ENCODE data around the gene C11orf98. TPM values are rescaled to one million over a fixed set of nuclear protein-coding genes. Genes with fewer than 3 reads are reported as not detected.
A peak's percentile ranks its signal among the peaks of the same experiment; 100 is the strongest.

C11orf98 gene
- total and polyA plus RNA-seq, 2 of the 13 experiments (the other 11 are each of a cell fraction or from before 2014, with no cell fraction given) = 30.4 to 91.8 TPM

DNA sequence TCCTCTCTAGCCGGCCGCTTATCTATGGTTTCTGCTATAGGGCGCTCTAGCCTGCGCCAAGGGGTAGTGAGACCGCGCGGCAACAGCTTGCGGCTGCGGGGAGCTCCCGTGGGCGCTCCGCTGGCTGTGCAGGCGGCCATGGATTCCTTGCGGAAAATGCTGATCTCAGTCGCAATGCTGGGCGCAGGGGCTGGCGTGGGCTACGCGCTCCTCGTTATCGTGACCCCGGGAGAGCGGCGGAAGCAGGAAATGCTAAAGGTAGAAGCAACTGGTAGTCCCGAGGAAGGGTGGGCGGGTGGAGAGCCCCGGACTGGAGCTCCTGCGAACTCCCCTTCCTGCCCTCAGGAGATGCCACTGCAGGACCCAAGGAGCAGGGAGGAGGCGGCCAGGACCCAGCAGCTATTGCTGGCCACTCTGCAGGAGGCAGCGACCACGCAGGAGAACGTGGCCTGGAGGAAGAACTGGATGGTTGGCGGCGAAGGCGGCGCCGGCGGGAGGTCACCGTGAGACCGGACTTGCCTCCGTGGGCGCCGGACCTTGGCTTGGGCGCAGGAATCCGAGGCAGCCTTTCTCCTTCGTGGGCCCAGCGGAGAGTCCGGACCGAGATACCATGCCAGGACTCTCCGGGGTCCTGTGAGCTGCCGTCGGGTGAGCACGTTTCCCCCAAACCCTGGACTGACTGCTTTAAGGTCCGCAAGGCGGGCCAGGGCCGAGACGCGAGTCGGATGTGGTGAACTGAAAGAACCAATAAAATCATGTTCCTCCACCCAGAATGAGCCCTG lies 6.8 kb upstream of the C11orf98 start, which contains the start of the genes LBHD1 and UQCC3 (continued):
- TF ChIP-seq AGO2 (optimal IDR thresholded peaks at IDR 0.05; ENCODE audit: low read depth, low read length) (peak; percentile 84), NR2C2 (CRISPR knock-in tag; IDR thresholded peaks at IDR 0.05; ENCODE audit: borderline replicate concordance) (peak; percentile 87), GPN1 (CRISPR knock-in tag; IDR thresholded peaks at IDR 0.05; ENCODE audit: borderline replicate concordance) (no peak; the same call in 1 of the 2 replicates), ELF3 (CRISPR knock-in tag; IDR thresholded peaks at IDR 0.05) (no peak), ZNF121 (CRISPR knock-in tag; IDR thresholded peaks at IDR 0.05) (0 out of 2 replicates have a peak, but pooled peaks have one; percentile 28), TCF7 (IDR thresholded peaks at IDR 0.05; ENCODE audit: low read depth) (no peak), SALL1 (CRISPR knock-in tag; IDR thresholded peaks at IDR 0.05) (peak; percentile 78)
- TF ChIP-seq, protein P1, sequence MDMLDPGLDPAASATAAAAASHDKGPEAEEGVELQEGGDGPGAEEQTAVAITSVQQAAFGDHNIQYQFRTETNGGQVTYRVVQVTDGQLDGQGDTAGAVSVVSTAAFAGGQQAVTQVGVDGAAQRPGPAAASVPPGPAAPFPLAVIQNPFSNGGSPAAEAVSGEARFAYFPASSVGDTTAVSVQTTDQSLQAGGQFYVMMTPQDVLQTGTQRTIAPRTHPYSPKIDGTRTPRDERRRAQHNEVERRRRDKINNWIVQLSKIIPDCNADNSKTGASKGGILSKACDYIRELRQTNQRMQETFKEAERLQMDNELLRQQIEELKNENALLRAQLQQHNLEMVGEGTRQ (IDR thresholded peaks at IDR 0.05; ENCODE audit: low read depth, low read length) = no peak
- TF ChIP-seq, protein P1 (CRISPR knock-in tag; IDR thresholded peaks at IDR 0.05; ENCODE audit: borderline replicate concordance) = peak; percentile 22; the same call in 1 of the 2 replicates
- TF ChIP-seq, protein P2, sequence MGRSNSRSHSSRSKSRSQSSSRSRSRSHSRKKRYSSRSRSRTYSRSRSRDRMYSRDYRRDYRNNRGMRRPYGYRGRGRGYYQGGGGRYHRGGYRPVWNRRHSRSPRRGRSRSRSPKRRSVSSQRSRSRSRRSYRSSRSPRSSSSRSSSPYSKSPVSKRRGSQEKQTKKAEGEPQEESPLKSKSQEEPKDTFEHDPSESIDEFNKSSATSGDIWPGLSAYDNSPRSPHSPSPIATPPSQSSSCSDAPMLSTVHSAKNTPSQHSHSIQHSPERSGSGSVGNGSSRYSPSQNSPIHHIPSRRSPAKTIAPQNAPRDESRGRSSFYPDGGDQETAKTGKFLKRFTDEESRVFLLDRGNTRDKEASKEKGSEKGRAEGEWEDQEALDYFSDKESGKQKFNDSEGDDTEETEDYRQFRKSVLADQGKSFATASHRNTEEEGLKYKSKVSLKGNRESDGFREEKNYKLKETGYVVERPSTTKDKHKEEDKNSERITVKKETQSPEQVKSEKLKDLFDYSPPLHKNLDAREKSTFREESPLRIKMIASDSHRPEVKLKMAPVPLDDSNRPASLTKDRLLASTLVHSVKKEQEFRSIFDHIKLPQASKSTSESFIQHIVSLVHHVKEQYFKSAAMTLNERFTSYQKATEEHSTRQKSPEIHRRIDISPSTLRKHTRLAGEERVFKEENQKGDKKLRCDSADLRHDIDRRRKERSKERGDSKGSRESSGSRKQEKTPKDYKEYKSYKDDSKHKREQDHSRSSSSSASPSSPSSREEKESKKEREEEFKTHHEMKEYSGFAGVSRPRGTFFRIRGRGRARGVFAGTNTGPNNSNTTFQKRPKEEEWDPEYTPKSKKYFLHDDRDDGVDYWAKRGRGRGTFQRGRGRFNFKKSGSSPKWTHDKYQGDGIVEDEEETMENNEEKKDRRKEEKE (IDR thresholded peaks at IDR 0.05) = no peak
- TF ChIP-seq, protein P3, sequence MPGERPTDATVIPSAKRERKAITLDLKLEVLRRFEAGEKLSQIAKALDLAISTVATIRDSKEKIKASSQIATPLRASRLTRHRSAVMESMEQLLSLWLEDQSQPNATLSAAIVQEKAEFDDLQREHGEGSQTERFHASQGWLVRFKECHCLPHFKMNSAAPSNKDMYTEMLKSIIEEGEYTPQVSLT (CRISPR knock-in tag; IDR thresholded peaks at IDR 0.05; ENCODE audit: borderline replicate concordance, low read depth) = no peak
- TF ChIP-seq, protein P4, sequence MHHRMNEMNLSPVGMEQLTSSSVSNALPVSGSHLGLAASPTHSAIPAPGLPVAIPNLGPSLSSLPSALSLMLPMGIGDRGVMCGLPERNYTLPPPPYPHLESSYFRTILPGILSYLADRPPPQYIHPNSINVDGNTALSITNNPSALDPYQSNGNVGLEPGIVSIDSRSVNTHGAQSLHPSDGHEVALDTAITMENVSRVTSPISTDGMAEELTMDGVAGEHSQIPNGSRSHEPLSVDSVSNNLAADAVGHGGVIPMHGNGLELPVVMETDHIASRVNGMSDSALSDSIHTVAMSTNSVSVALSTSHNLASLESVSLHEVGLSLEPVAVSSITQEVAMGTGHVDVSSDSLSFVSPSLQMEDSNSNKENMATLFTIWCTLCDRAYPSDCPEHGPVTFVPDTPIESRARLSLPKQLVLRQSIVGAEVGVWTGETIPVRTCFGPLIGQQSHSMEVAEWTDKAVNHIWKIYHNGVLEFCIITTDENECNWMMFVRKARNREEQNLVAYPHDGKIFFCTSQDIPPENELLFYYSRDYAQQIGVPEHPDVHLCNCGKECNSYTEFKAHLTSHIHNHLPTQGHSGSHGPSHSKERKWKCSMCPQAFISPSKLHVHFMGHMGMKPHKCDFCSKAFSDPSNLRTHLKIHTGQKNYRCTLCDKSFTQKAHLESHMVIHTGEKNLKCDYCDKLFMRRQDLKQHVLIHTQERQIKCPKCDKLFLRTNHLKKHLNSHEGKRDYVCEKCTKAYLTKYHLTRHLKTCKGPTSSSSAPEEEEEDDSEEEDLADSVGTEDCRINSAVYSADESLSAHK (CRISPR knock-in tag; IDR thresholded peaks at IDR 0.05; ENCODE audit: borderline replicate concordance) = no peak
- TF ChIP-seq, protein P5, sequence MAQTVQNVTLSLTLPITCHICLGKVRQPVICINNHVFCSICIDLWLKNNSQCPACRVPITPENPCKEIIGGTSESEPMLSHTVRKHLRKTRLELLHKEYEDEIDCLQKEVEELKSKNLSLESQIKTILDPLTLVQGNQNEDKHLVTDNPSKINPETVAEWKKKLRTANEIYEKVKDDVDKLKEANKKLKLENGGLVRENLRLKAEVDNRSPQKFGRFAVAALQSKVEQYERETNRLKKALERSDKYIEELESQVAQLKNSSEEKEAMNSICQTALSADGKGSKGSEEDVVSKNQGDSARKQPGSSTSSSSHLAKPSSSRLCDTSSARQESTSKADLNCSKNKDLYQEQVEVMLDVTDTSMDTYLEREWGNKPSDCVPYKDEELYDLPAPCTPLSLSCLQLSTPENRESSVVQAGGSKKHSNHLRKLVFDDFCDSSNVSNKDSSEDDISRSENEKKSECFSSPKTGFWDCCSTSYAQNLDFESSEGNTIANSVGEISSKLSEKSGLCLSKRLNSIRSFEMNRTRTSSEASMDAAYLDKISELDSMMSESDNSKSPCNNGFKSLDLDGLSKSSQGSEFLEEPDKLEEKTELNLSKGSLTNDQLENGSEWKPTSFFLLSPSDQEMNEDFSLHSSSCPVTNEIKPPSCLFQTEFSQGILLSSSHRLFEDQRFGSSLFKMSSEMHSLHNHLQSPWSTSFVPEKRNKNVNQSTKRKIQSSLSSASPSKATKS (CRISPR knock-in tag; IDR thresholded peaks at IDR 0.05) = no peak
- TF ChIP-seq, protein P6, sequence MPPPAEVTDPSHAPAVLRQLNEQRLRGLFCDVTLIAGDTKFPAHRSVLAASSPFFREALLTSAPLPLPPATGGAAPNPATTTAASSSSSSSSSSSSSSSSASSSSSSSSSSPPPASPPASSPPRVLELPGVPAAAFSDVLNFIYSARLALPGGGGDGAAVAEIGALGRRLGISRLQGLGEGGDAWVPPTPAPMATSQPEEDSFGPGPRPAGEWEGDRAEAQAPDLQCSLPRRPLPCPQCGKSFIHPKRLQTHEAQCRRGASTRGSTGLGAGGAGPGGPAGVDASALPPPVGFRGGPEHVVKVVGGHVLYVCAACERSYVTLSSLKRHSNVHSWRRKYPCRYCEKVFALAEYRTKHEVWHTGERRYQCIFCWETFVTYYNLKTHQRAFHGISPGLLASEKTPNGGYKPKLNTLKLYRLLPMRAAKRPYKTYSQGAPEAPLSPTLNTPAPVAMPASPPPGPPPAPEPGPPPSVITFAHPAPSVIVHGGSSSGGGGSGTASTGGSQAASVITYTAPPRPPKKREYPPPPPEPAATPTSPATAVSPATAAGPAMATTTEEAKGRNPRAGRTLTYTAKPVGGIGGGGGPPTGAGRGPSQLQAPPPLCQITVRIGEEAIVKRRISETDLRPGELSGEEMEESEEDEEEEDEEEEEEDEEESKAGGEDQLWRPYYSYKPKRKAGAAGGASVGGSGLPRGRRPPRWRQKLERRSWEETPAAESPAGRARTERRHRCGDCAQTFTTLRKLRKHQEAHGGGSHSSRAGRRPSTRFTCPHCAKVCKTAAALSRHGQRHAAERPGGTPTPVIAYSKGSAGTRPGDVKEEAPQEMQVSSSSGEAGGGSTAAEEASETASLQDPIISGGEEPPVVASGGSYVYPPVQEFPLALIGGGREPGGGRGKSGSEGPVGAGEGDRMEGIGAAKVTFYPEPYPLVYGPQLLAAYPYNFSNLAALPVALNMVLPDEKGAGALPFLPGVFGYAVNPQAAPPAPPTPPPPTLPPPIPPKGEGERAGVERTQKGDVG (CRISPR knock-in tag; IDR thresholded peaks at IDR 0.05; ENCODE audit: borderline replicate concordance) = 0 out of 2 replicates have a peak, but pooled peaks have one; percentile 24

Measured in HepG2 (cell line).